Inflammatory macrophage treated with lipopolysaccharide for 1 hour (primary cell): ENCODE measurements around the gene TBR1.

Experiments
- DNase-seq, 2 donors: peaks; one replicate each; pipeline ENCODE4 v3.0.0-alpha.2; 2020 to 2022

Gene TBR1

GRCh38 chr2:161415034-161415986, 787 bp upstream of the TBR1 start:
- no peak for DNase-seq

DNA sequence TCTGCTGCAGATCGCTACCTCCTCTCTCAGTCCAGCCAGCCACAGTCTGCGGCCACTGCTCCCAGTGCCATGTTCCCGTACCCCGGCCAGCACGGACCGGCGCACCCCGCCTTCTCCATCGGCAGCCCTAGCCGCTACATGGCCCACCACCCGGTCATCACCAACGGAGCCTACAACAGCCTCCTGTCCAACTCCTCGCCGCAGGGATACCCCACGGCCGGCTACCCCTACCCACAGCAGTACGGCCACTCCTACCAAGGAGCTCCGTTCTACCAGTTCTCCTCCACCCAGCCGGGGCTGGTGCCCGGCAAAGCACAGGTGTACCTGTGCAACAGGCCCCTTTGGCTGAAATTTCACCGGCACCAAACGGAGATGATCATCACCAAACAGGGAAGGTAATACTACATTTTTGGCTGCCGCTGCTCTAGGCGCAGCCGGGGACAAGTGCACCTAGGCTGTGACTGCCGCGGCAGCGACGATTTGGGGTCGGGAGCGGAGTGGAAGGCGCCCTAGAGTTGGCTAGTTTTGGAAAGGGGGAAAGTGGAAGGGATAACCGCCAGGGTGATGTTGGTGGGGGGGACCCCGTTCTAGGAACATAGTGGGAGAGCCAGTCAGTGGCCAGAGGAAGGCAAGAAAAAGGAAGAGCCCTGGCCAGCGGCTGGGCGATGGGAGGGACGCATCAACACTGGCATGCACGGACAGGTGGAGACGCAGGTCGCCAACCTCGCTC, 776 bp downstream of the TBR1 start:
- DNase-seq = no peak

DNA sequence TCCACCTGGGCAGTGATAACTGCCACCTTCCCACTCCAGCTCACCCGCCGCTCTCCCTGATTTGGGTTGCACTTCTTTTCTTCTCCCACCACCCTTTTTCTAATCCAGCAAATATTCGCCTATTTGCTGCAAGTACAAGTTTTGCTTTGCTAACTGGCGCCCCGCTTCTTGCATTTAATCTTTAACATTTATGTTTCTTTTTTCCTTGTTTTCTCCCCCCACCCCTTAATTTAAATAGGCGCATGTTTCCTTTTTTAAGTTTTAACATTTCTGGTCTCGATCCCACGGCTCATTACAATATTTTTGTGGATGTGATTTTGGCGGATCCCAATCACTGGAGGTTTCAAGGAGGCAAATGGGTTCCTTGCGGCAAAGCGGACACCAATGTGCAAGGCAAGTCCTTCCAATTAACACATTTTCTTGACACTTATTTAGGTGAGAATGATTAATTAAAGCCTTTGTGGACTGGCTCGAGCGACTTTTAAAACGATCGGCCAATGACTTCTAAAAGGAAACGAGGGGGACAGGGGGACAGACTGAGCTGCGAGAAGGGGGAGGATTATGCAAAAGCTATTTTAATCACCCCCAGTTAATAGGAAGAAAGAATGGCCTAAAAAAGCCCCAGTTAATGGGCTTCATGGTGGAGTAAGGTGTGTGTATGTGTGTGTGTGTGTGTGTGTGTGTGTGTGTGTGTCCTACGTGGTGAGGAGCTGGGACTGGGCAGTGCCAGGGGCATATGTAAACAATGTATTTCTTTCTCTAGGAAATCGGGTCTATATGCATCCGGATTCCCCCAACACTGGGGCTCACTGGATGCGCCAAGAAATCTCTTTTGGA, 1.6 kb downstream of the TBR1 start:
- DNase-seq = no peak

- no peak for DNase-seq
Measured at GRCh38 chr2:161418275-161418714, 2.2 kb downstream of the TBR1 start.

GRCh38 chr2:161418715-161419637, 2.9 kb downstream of the TBR1 start:
- peak in 1 of 2 donors; percentile 9 for DNase-seq

- DNase-seq = no peak
Measured at GRCh38 chr2:161419638-161420190, 3.6 kb downstream of the TBR1 start.

DNA sequence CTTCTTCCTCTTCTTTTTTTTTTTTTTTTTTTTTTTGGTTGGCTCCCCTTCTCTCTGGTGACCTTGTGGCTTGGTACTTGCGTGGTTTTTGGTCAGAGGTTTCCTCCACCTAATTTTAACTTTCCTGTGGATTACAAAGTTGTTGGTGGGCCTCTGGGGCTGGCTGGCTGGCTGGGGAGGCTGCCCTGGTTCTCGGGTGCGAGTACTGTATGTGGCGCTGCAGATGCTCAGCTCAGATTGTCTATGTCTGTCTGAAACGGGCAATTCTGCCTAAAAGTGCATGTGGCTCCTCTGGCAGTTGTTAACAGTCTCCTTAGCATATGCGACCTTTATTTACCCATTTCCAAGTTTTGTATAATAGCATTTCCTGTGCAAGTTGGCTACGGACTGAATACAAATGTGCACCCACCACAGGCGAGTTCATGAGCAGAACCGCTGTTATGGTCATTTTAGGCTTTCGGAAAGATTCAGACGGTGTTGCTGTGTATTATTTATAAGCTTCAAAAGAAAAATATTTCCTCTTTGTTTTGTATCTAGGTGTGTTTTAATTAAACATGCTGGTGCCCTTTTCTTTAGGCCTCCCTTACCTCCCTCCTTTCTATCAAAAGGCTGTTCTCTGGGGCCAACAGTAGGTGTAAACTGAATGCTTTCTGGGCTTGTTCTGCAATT, 4.4 kb downstream of the TBR1 start:
- no peak for DNase-seq

- DNase-seq = no peak
Measured at GRCh38 chr2:161421686-161422085, 5.6 kb downstream of the TBR1 start.

DNA sequence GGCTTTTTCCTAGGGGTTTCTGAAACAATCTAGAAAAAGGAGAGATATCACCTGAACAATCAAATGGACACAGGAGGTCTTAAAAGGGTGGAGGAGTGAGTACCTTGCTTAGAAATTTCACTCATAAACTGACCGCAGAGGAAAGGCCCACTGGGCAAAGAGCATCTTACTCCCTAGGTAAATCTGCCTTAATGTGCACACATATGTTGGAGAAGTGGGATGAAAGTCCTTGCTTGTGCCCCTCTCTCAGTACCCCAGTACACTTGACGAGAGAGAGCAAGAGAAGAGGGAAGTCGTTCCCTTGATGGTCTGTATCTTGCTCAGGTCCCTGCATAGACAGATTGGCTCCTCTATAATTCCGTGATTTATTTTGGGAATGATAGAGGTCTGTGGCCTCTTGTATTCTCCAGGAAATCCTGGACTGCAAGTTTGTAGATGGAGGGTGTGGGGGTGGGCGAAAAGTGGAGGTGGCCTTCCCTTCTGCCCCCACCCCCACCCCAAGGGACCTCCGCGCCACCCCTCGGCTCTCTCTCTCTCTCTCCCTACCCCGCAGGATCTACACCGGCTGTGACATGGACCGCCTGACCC, 6.8 kb downstream of the TBR1 start:
- DNase-seq = no peak

DNA sequence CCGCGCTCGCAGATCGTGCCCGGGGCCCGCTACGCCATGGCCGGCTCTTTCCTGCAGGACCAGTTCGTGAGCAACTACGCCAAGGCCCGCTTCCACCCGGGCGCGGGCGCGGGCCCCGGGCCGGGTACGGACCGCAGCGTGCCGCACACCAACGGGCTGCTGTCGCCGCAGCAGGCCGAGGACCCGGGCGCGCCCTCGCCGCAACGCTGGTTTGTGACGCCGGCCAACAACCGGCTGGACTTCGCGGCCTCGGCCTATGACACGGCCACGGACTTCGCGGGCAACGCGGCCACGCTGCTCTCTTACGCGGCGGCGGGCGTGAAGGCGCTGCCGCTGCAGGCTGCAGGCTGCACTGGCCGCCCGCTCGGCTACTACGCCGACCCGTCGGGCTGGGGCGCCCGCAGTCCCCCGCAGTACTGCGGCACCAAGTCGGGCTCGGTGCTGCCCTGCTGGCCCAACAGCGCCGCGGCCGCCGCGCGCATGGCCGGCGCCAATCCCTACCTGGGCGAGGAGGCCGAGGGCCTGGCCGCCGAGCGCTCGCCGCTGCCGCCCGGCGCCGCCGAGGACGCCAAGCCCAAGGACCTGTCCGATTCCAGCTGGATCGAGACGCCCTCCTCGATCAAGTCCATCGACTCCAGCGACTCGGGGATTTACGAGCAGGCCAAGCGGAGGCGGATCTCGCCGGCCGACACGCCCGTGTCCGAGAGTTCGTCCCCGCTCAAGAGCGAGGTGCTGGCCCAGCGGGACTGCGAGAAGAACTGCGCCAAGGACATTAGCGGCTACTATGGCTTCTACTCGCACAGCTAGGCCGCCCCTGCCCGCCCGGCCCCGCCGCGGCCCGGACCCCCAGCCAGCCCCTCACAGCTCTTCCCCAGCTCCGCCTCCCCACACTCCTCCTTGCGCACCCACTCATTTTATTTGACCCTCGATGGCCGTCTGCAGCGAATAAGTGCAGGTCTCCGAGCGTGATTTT, 7.6 kb downstream of the TBR1 start:
- DNase-seq = no peak

GRCh38 chr2:161424394-161424769, 8.3 kb downstream of the TBR1 start:
- no peak for DNase-seq

GRCh38 chr2:161424891-161425727, 9.0 kb downstream of the TBR1 start:
- no peak for DNase-seq

DNA sequence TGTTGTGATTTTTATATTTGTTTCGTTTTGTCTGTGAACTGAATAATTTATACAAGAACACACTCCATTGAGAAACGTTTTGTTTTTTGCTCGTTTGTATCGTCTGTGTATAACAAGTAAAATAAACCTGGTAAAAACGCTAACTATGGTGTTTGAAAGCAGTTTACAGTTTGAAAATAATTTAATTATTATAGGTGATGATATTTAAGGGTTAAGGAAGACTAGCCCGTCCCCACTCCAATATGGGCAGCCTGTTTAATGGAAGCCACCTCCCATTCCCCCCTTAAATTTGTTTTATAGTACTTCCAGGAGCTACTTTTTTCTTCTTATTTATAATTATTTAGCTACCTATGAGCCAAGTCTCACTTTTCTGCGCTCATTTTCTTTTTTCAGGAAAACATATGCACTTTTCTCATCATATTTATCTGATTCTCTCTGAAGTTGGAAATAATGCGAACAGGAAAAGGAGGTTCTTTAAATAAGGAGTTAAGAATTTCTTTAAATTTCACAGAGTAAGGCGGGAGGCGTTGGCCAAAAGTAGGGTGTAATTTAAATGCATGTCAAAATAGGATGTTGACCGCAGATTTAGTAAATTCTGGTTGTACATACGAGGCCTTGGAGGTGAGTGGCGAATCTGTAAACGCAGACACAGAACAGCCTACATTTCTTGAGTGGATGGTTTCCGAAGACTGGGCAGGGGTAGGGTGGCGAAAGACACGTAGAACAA, 9.8 kb downstream of the TBR1 start:
- no peak for DNase-seq

DNA sequence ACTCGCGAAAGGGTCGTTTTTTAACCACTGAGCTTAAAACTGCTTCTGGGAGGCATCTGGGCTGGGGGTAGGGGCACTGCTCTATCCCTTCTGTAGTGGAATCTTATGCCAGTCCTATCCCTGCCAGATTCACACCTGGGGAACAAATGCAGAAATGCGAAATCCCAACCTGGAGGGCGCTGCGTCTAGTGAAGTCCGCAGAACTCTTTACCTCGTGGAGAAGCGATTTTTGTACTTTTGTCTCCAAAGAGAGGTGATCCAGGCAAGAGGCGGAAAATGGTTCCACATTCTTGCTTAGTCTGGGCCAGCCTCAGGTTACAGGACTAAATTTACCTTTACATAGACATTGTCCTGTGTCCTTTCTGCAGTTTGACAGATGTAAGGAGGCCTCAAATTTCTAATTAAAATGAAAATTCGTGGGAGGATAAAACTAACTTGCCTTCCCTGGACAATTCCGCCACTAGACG, 10.4 kb downstream of the TBR1 start:
- DNase-seq = peak in 1 of 2 donors; percentile 46

DNA sequence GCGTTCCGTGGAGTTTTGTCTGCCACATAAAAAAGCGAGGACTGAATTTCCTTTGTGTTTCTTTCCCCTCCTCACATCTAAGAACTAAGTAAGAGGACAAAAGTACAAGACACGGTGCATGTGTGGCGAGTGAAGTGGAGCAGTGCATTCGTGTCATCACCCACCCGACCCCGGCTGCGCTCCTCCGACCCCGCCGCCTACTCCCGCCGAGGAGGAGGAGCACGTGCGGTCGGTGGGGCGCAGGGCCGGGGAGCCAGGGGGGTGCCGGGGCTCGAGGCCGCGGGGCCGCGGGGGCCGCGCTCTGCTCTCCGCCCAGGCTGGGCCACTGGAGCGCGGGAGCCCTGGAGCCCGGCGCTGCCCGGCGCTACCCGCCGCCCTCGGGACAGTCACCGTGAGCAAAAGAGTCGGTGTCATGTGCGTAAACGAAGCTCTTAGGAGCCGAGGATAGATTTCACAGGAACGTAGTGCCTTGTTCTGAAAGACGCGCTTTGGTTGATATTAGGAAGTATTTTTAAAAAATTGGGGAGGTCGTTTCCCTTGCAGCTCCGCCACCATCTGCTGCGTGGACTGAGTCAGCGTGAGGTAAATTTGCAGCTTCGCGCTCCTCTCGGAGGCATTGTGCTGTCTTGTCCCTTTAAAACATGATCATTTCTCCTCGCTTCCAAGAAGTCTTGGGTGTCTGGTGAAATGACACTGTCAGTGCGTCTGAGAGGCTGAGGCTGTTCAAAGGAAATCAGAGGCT, 11.0 kb downstream of the TBR1 start:
- no peak for DNase-seq

DNA sequence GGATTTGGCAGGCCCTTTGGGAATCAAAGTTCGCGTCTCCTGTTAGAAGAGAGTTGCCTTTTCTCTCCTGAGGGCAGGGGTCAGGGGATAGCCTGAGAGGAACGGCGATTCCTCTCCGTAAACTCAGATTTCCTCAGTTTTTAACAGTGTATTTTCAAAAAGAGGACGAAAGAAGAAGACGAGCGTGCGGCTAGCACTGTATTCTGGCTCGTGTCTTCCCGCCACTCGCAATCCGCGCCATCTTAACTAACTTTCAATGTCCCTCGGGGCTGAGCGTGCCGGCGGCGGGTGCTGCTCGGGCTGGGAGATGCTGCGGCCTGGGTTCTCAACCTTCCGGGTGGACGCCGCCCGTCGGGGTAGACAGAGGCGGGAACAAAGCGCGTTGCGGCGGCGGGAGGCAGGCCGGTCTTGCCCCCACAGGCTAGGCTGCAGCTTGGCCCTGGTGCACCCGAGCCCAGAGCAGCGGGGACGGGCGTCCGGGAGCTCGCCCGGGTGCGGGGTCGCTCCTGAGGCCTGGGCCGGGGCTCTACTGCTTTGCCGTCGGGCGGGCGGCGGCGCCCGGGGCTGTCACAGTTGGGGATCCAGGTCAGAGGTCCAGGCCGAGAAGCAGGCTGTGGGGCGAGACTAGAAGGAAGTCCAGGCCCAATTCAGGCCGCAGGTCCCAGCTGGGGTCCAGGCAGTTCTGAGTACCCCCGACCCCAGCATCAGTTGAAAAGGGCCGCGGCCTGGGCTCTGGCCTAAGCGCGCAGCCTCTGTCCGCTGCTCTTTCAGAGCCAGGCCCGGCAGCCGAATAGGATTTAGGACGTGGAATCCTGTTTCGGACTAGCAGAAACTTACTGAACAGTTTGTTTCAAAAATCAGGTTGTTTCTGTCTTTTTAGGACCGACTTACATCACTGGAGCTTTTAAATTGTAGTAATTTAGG, 11.8 kb downstream of the TBR1 start:
- DNase-seq = no peak
